Effector memory CD4-positive, alpha-beta T cell (primary cell): ENCODE results near the gene PNMA8B.

Experiments used
- DNase-seq, 3 donors: peaks; one replicate each; pipeline ENCODE4 v3.0.0-alpha.2; 2020
- H3K27ac ChIP-seq: 2 replicates; pipeline ENCODE4 v1.7.0; 2013; ENCODE audit warnings: mild to moderate bottlenecking, low read length, moderate library complexity; ENCODE audit not compliant: insufficient read depth, poor library complexity, severe bottlenecking
- H3K27me3 ChIP-seq: replicated peaks from 2 replicates; pipeline ENCODE4 v1.7.0; 2013; ENCODE audit warnings: mild to moderate bottlenecking, low read length; ENCODE audit not compliant: insufficient read depth, control insufficient read depth, poor library complexity, severe bottlenecking
- H3K36me3 ChIP-seq: 2 replicates; pipeline ENCODE4 v1.7.0; 2013; ENCODE audit warnings: mild to moderate bottlenecking, low read length, moderate library complexity; ENCODE audit not compliant: control insufficient read depth, insufficient read depth
- H3K4me1 ChIP-seq: 2 replicates; pipeline ENCODE4 v1.7.0; 2013; ENCODE audit warnings: low read length, mild to moderate bottlenecking; ENCODE audit not compliant: control insufficient read depth, insufficient read depth, poor library complexity, severe bottlenecking
- H3K4me3 ChIP-seq: 2 replicates; pipeline ENCODE4 v1.7.0; 2013; ENCODE audit warnings: low read length, low read depth, mild to moderate bottlenecking; ENCODE audit not compliant: insufficient read depth, poor library complexity, severe bottlenecking
- H3K9me3 ChIP-seq: 2 replicates; pipeline ENCODE4 v1.7.0; 2013; ENCODE audit warnings: mild to moderate bottlenecking, low read length, moderate library complexity; ENCODE audit not compliant: control insufficient read depth

PNMA8B gene

DNA sequence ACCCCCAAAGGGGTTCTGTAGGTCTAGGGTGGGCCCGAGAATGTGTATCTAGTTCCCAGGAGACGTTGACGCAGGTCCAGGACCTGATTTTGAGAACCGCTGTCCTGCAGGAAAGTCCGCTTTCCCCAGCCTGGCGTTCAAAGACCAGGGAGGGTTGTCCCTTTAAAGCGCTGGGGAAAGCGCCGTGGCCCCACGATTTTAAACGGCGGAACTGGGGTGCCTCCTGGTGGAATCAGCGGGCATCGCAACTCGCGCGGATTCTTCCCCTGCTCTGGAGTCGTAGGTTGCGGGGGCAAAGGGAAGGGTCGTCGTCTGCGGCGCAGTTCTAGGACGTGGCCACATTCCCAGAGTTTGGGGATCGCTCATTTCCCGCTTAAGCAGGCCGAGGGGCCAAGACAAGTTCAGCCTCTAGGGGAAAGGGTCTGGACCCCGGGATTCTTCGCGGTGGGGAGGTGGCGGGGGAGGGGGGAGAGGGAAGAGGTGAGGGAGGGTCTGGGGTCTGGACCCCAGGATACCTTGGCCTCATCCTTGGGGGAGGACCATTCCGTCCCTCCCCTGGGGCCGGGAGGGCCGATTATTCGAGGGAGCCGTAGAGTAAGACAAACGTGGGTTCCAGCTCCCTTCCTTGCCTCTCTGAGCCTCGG is 7.7 kb downstream of the PNMA8B start:
- Histone ChIP-seq H3K27me3 (peaks cover 56% of the 10 kb centered on the region), H3K4me1 (peaks cover 21% of the 10 kb centered on the region), H3K4me3 (no peak overlapping the region), H3K27ac (no peak overlapping the region), H3K9me3 (no peaks in the 10 kb centered on the region), H3K36me3 (no peaks in the 10 kb centered on the region)
- DNase-seq = peak; percentile 39 to 53 (median 50)

DNA sequence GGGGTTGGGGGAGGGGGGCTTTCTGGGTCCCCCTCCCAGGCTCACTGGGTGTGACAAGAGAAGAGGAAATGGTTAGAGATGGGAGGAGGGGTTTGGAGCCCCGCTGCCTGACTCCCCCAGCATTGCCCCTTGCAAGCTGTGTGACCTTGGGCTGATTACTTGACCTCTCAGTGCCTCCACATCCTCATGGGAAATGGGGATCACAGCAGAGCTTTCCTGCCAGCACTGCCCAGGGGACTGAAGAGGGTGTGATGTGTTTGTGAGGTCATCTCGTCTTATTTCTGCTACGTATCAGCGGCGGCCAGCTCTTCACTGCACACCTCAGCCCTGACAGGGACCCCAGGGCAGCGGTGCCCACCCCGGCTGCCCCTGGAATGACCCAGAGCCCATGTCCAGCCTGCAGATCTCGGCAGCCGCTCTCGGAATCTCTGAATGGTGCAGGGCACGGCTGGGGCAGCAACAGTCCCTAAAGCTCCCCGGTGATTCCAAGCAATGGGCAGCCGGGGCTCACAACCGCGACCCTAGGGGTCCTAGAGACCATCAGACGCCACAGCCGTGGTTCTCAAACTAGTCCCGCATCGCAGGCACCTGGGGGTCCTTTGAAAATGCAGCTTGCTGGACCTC is 8.4 kb downstream of the PNMA8B start:
- no peak overlapping the region for H3K4me3 ChIP-seq
- no peak for DNase-seq
- no peaks in the 10 kb centered on the region for H3K9me3 ChIP-seq
- H3K27me3 ChIP-seq = peaks cover 50% of the 10 kb centered on the region
- H3K36me3 ChIP-seq = no peaks in the 10 kb centered on the region
- H3K27ac ChIP-seq = no peak overlapping the region
- H3K4me1 ChIP-seq = peaks cover 15% of the 10 kb centered on the region

DNA sequence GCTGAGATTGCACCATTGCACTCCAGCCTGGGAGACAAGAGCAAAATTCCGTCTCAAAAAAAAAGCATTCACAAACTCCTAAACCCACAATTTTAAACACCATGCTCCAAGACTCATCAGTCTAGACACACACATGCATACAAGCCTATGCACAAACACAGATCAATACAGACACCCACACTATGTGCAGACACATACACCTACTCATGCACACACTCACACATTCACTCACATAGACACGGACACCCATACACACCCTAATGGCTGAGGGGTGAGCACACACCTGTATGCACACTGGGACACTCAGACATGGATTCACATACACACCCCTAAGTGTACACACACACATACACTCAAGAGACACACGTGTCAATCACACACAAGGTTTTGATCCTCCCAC is 9.3 kb downstream of the PNMA8B start:
- H3K27ac ChIP-seq = no peak overlapping the region
- H3K4me1 ChIP-seq = peaks cover 15% of the 10 kb centered on the region
- H3K36me3 ChIP-seq = no peaks in the 10 kb centered on the region
- no peak for DNase-seq
- H3K4me3 ChIP-seq = no peak overlapping the region
- peaks cover 41% of the 10 kb centered on the region for H3K27me3 ChIP-seq
- H3K9me3 ChIP-seq = no peaks in the 10 kb centered on the region

DNA sequence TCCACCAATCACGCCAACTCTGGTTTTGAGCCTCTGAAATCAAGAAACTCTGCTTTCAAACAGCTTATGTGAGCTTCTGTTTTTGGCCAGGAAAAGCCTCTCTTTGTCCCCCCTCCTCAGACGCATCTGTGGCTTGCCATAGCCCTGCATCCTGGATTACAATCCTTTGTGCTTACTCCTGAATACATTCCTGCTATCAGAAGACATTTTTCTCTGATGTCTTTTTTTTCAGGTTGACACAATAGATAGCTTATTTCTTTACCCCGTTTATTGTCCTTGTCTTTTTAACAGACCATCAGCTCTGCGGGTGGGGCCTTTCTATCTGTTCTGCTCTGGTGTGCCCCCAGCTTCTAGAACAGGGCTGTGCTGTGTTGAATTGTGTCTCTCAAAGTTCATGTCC is 11.0 kb downstream of the PNMA8B start:
- no peak for DNase-seq
- Histone ChIP-seq H3K27me3 (peaks cover 25% of the 10 kb centered on the region), H3K4me3 (no peak overlapping the region), H3K9me3 (no peaks in the 10 kb centered on the region), H3K4me1 (peaks cover 9% of the 10 kb centered on the region), H3K36me3 (no peaks in the 10 kb centered on the region), H3K27ac (no peak overlapping the region)

DNA sequence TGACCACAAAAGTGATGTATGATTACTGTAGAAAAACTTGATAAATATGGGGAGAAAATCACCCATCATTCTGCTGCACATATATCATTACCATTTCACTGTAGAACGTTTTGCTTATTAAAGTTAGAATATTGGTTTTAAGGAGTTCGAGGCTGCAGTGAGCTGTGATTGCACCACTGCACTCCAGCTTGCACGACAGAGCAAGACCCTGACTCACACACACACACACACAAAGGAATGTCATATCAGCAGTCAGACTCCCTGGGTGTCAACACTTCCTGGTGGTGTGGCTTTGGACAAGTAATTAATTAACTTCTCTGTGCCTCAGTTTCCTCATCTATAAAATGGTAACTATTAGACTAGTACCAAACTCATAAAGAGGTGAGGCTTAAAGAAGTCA is 13.0 kb downstream of the PNMA8B start:
- DNase-seq = no peak
- Histone ChIP-seq H3K9me3 (no peaks in the 10 kb centered on the region), H3K4me3 (no peak overlapping the region), H3K4me1 (peaks cover 2% of the 10 kb centered on the region), H3K27ac (no peak overlapping the region), H3K27me3 (peaks cover 9% of the 10 kb centered on the region), H3K36me3 (no peaks in the 10 kb centered on the region)

DNA sequence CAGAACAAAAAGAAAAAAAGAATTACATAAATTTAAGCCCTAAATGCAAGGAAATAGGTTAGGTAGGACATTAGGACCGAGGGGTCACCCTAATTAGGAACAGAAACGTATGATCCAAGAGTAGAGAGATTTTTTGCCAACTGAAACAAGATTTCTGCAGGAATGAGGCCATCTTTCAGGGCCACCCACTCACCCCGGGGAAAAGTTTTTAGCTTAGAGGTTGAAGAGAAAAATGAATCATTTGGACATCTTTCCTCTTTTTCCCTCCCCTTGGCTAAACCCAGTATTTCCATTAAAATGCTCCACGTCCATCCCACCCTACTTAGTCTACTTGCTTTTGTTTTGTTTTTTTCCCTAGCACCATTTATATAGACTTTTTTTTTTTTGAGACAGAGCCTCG is 13.7 kb downstream of the PNMA8B start:
- Histone ChIP-seq H3K4me3 (no peak overlapping the region), H3K27ac (no peak overlapping the region), H3K9me3 (no peaks in the 10 kb centered on the region), H3K27me3 (peaks cover 2% of the 10 kb centered on the region), H3K4me1 (no peaks in the 10 kb centered on the region), H3K36me3 (no peaks in the 10 kb centered on the region)
- no peak for DNase-seq

DNA sequence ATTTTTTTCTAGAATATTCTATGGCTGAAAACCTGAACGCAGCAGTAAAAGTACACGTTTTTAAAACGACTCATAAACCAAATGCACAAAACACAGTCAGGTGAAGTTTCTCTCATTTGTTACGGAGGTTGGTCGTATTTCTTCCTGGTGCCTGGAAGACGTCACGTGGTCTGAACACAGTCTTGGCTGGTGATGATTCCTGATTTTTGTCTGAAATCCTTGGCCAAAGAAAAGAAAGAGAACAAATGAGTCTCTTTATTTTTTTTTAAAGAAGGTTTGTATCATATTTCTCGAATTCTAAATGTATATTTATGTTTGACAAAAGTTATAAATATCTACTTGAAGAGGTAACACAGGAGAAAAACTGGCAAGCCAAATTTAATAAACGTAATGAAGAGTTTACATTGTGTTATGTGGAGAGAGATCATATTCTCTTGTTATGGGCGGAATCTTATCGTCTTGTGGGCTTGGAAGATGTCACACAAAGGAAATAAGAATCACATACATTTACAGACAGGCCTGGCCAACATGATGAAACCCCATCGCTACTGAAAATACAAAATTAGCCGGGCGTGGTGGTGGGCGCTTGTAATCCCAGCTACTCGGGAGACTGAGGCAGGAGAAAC is 14.3 kb downstream of the PNMA8B start:
- no peak for DNase-seq
- Histone ChIP-seq H3K27me3 (no peaks in the 10 kb centered on the region), H3K27ac (no peak overlapping the region), H3K4me1 (no peaks in the 10 kb centered on the region), H3K9me3 (no peaks in the 10 kb centered on the region), H3K4me3 (no peak overlapping the region), H3K36me3 (no peaks in the 10 kb centered on the region)

DNA sequence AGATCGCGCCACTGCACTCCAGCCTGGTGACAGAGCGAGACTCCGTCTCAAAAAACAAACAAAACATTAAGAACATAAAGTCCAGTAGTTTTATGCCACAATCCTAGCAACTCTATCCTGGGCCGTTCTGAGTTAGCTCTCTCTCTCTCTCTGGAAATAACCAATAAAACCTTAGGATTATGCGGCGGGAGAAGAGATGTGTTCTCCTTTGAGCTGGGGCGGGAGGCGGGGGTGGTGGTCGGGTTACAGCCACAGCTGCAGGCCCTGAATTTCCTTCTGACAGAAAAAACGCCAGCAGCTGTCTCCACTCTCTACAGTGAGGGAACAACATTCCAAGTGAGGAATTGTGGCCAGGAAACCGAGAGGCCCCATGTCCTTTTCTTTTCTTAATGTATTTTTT is 15.3 kb downstream of the PNMA8B start:
- Histone ChIP-seq H3K9me3 (no peaks in the 10 kb centered on the region), H3K27ac (no peak overlapping the region), H3K27me3 (no peaks in the 10 kb centered on the region), H3K4me1 (no peaks in the 10 kb centered on the region), H3K36me3 (no peaks in the 10 kb centered on the region), H3K4me3 (no peak overlapping the region)
- no peak for DNase-seq

DNA sequence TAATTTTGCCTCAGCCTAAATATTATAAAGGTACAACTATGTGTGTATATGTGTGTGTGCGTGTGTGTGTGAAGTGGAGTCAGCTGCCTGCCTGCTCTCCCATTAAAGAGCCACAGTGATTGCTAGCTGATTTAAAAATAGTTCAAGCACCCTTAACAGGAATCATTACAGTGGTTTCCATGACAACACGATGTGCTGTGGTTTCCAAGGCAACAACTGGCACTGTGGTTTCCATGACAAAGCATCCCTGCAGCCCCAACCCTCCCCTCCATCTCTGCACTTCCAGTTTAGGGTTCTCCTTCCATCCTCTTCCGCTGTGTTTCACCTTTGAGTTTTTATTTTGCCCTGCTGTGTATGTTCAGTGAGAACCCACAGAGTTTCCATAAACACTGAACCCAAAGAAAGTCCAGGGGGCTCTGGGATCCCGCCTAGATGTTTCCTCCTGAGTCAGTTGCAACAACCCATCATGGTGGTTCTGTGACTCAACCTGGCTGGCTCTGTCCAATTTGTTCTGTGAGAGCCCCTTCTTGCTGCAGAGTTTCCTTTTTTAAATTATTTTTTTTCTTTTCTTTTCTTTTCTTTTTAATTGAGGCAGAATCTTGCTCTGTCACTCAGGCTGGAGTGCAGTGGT is 17.2 kb downstream of the PNMA8B start:
- H3K27ac ChIP-seq = no peak overlapping the region
- H3K4me1 ChIP-seq = no peaks in the 10 kb centered on the region
- H3K27me3 ChIP-seq = no peaks in the 10 kb centered on the region
- no peaks in the 10 kb centered on the region for H3K9me3 ChIP-seq
- no peaks in the 10 kb centered on the region for H3K36me3 ChIP-seq
- no peak for DNase-seq
- no peak overlapping the region for H3K4me3 ChIP-seq

DNA sequence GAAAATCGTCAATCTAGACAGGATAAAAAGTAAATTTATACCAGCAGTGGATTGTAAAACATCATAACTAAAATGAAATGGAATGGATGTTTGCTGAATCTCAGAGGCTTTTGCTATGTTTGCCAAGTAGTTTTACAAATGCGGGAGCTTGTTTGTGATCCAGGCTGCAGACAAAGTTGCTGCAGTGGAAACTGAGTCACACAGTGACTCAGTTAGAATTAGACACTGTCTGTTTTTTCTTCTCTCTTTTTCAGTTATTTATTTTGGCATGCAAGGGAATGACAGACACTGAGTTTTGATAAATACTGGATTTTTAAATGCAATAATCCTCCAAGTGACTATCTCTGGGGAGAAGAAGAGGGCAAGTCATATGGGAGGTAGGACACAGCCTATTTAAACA is 19.7 kb downstream of the PNMA8B start:
- no peak for DNase-seq
- Histone ChIP-seq H3K4me3 (no peak overlapping the region), H3K27ac (no peak overlapping the region), H3K36me3 (no peaks in the 10 kb centered on the region), H3K27me3 (peaks cover 6% of the 10 kb centered on the region), H3K9me3 (no peaks in the 10 kb centered on the region), H3K4me1 (peaks cover 4% of the 10 kb centered on the region)
